Measurements from ENCODE around the gene TRIM72. TPM values are rescaled to one million over a fixed set of nuclear protein-coding genes. Genes with fewer than 3 reads are reported as not detected.
A peak's percentile ranks its signal among the peaks of the same experiment; 100 is the strongest.

TRIM72 gene
- total and polyA plus RNA-seq, 7 experiments from 2014 or later, result 0.24 TPM; not detected in 6

- peaks cover 14 to 42% (median 33%) of the 10 kb centered on the region in 5 donors for H3K36me3 Mint-ChIP-seq
- H3K4me1 ChIP-seq (ENCODE audit: control insufficient read depth in 2 of 2, insufficient read depth in 2 of 2, low read length in 2 of 2), result peaks cover 56% of the 10 kb centered on the region in 2 donors
Measured at GRCh38 chr16:31179747-31180459, 34.0 kb upstream of the TRIM72 start, which contains the start of gene FUS. TSS of gene FUS (plus strand) at chr16:31180139. CDS start at chr16:31180215, 76 bp downstream.

GRCh38 chr16:31181102-31181830, 32.7 kb upstream of the TRIM72 start:
- Mint-ChIP-seq H3K36me3 (peaks cover 21 to 54% (median 47%) of the 10 kb centered on the region in 5 donors), H3K9me3 (peaks cover 0 to 17% (median 0%) of the 10 kb centered on the region in 11 donors), H3K27me3 (peaks cover 0 to 3% (median 0%) of the 10 kb centered on the region in 5 donors), H3K27ac (peak overlapping the region; percentile 96 to 100 (median 99)), H3K4me1 (peaks cover 61 to 84% (median 70%) of the 10 kb centered on the region in 7 donors), H3K4me3 (peak overlapping the region; percentile 92 to 99 (median 96))
- H3K27me3 ChIP-seq (ENCODE audit: control insufficient read depth in 2 of 2, insufficient read depth in 2 of 2, low read length in 2 of 2), result no peaks in the 10 kb centered on the region
- peaks cover 65 to 67% of the 10 kb centered on the region in 2 donors for H3K4me1 ChIP-seq (ENCODE audit: control insufficient read depth in 2 of 2, insufficient read depth in 2 of 2, low read length in 2 of 2)
- peak overlapping the region; percentile 90 for H3K27ac ChIP-seq (ENCODE audit: low read depth, low read length)
- H3K4me3 ChIP-seq (ENCODE audit: low read length), result peak overlapping the region; percentile 76
- no peaks in the 10 kb centered on the region for H3K9me3 ChIP-seq (ENCODE audit: control insufficient read depth in 2 of 3, low read length in 3 of 3)
- H3K36me3 ChIP-seq (ENCODE audit: control insufficient read depth in 2 of 3, insufficient read depth in 3 of 3, low read length in 3 of 3), result peaks cover 23 to 54% (median 29%) of the 10 kb centered on the region in 3 experiments
- intact Hi-C loops (cut with micrococcal nuclease), result loop anchor here (2.0 to 10.0 kb wide), 5 partner anchors 86 to 688 kb away; partner anchors contain the start of genes FBRS (in 1 of the 2), SRCAP (in 1 of the 2) and VKORC1 (in 1 of the 2)
- ChIA-PET CTCF (interaction anchor here (0.8 to 4.3 kb wide), 2 partner anchors 38 to 107 kb away, joined by 3 to 27 read pairs; partner anchors contain the start of genes ZNF646 and ZNF668), POLR2A (interaction anchor here (0.6 to 6.3 kb wide), 23 partner anchors 8 to 688 kb away, joined by 3 to 183 read pairs (median 6); partner anchors contain the start of genes BCKDK, FBXL19, KAT8 and PRR14)
- DNase-seq, result peak in 1 of 9 donors; percentile 54
- no peak for ATAC-seq

More at GRCh38 chr16:31179747-31180459, 34.0 kb upstream of the TRIM72 start, which contains the start of gene FUS:
- H3K36me3 ChIP-seq (ENCODE audit: control insufficient read depth in 2 of 3, insufficient read depth in 3 of 3, low read length in 3 of 3), result peaks cover 10 to 40% (median 15%) of the 10 kb centered on the region in 3 experiments
- DNase-seq (peak; percentile 88 to 97 (median 95)), ATAC-seq (peak; percentile 87)
- H3K27me3 ChIP-seq (ENCODE audit: control insufficient read depth in 2 of 2, insufficient read depth in 2 of 2, low read length in 2 of 2), result no peaks in the 10 kb centered on the region
- H3K4me3 Mint-ChIP-seq, result peak within 1 kb of the TSS; percentile 92 to 99 (median 96)
- CTCF ChIA-PET, result interaction anchor here (0.8 to 4.3 kb wide), 3 partner anchors 18 to 106 kb away, joined by 3 to 27 read pairs (median 3); partner anchors contain the start of genes ZNF646 and ZNF668
- peak within 1 kb of the TSS; percentile 96 to 100 (median 99) for H3K27ac Mint-ChIP-seq
- peak within 1 kb of the TSS; percentile 90 for H3K27ac ChIP-seq (ENCODE audit: low read depth, low read length)
- intact Hi-C loops (cut with micrococcal nuclease), result loop anchor here (1.0 to 10.0 kb wide), 15 partner anchors 21 to 689 kb away; partner anchors contain the start of genes ARMC5 (in 2 of the 2), KAT8 (in 2 of the 2), STX4 (in 2 of the 2) and ZNF646 (in 2 of the 2)
- peak within 1 kb of the TSS; percentile 76 for H3K4me3 ChIP-seq (ENCODE audit: low read length)
- POLR2A ChIA-PET, result interaction anchor here (0.5 to 6.3 kb wide), 46 partner anchors 9 to 1112 kb away, joined by 3 to 183 read pairs (median 6); partner anchors contain the start of genes ARMC5, BCKDK, FBRS and KAT8
- H3K9me3 ChIP-seq (ENCODE audit: control insufficient read depth in 2 of 3, low read length in 3 of 3), result no peaks in the 10 kb centered on the region
- peaks cover 0 to 3% (median 0%) of the 10 kb centered on the region in 5 donors for H3K27me3 Mint-ChIP-seq
- peaks cover 49 to 72% (median 56%) of the 10 kb centered on the region in 7 donors for H3K4me1 Mint-ChIP-seq
- H3K9me3 Mint-ChIP-seq, result peaks cover 0 to 17% (median 0%) of the 10 kb centered on the region in 11 donors

DNA sequence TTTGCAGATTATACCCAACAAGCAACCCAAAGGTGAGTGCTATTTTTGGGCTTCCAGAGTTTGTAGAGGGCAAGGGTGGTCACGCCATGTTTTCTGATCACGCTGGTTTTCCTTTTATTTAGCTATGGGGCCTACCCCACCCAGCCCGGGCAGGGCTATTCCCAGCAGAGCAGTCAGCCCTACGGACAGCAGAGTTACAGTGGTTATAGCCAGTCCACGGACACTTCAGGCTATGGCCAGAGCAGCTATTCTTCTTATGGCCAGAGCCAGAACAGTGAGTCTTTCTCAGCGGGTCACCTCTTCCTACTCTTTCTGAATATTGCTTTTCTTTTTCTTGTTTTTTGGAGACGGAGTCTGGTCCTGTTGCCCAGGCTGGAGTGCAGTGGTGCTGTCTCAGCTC, 31.5 kb upstream of the TRIM72 start:
- POLR2A ChIA-PET, result interaction anchor here (0.7 to 4.8 kb wide), 9 partner anchors 13 to 276 kb away, joined by 3 to 35 read pairs (median 4); partner anchors contain the start of genes KAT8 and PYCARD
- DNase-seq, result no peak

DNA sequence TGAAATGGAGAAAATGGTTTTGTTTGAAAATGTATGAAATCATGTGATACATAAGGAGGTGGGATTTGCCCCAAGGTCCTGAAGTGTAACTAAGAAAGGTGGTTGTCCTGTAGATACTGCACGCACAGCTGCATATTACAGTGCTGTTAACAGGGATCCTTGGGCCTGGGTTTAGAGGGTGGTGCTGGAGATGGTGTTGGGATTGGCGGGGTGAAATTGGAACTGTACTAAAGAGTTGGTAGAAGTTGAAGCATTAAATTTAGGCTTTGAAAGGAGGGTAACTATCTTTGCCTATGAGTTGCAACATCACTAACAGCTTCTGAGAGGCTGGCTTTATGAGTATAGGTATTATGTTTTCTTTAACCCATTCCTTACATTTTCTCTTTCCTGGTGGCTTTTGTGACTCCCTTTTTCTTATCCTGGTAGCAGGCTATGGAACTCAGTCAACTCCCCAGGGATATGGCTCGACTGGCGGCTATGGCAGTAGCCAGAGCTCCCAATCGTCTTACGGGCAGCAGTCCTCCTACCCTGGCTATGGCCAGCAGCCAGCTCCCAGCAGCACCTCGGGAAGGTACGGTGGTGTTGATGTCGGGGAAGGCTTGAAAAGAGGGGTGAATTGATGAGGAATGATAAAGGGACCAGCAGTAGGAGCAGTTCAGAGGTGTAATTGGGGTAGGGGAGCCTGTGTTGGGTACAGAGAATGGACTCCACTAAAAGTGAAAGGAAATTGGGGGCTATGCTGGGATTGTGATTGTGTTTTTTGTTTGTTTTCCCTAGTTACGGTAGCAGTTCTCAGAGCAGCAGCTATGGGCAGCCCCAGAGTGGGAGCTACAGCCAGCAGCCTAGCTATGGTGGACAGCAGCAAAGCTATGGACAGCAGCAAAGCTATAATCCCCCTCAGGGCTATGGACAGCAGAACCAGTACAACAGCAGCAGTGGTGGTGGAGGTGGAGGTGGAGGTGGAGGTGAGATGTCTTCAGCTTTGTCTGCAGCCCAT, 30.2 kb upstream of the TRIM72 start:
- Mint-ChIP-seq H3K27me3 (peaks cover 0 to 3% (median 0%) of the 10 kb centered on the region in 5 donors), H3K4me3 (peak overlapping the region; percentile 92 to 99 (median 96)), H3K9me3 (peaks cover 0 to 19% (median 0%) of the 10 kb centered on the region in 11 donors), H3K36me3 (peaks cover 29 to 73% (median 67%) of the 10 kb centered on the region in 5 donors), H3K27ac (peak overlapping the region; percentile 2 to 98 (median 79)), H3K4me1 (peaks cover 68 to 85% (median 80%) of the 10 kb centered on the region in 7 donors)
- H3K27me3 ChIP-seq (ENCODE audit: control insufficient read depth in 2 of 2, insufficient read depth in 2 of 2, low read length in 2 of 2), result no peaks in the 10 kb centered on the region
- POLR2A ChIA-PET, result interaction anchor here (0.6 to 4.8 kb wide), 7 partner anchors 12 to 525 kb away, joined by 3 to 35 read pairs (median 6); partner anchors contain the start of genes BCKDK, KAT8 and PYCARD
- peak overlapping the region; percentile 30 for H3K27ac ChIP-seq (ENCODE audit: low read depth, low read length)
- ATAC-seq (no peak), DNase-seq (no peak)
- H3K4me1 ChIP-seq (ENCODE audit: control insufficient read depth in 2 of 2, insufficient read depth in 2 of 2, low read length in 2 of 2), result peaks cover 56 to 66% of the 10 kb centered on the region in 2 donors
- peaks cover 47 to 78% (median 53%) of the 10 kb centered on the region in 3 experiments for H3K36me3 ChIP-seq (ENCODE audit: control insufficient read depth in 2 of 3, insufficient read depth in 3 of 3, low read length in 3 of 3)
- no peaks in the 10 kb centered on the region for H3K9me3 ChIP-seq (ENCODE audit: control insufficient read depth in 2 of 3, low read length in 3 of 3)
- H3K4me3 ChIP-seq (ENCODE audit: low read length), result peak overlapping the region; percentile 76
- intact Hi-C loops (cut with micrococcal nuclease), result loop anchor here (1.0 to 10.0 kb wide), 2 partner anchors 8 to 531 kb away; a partner anchor contains a TSS
- CTCF ChIA-PET, result no interaction called here

More for the DNA sequence above, 31.5 kb upstream of the TRIM72 start:
- CTCF ChIA-PET, result interaction anchor here (0.7 kb wide), 1 partner anchor 39 kb away, joined by 3 read pairs; no protein-coding TSS in a partner anchor
- Histone ChIP-seq H3K4me3 (ENCODE audit: low read length) (peak overlapping the region; percentile 76), H3K4me1 (ENCODE audit: control insufficient read depth in 2 of 2, insufficient read depth in 2 of 2, low read length in 2 of 2) (peaks cover 65% of the 10 kb centered on the region in 2 donors), H3K27ac (ENCODE audit: low read depth, low read length) (peak overlapping the region; percentile 30), H3K36me3 (ENCODE audit: control insufficient read depth in 2 of 3, insufficient read depth in 3 of 3, low read length in 3 of 3) (peaks cover 33 to 65% (median 40%) of the 10 kb centered on the region in 3 experiments), H3K9me3 (ENCODE audit: control insufficient read depth in 2 of 3, low read length in 3 of 3) (no peaks in the 10 kb centered on the region), H3K27me3 (ENCODE audit: control insufficient read depth in 2 of 2, insufficient read depth in 2 of 2, low read length in 2 of 2) (no peaks in the 10 kb centered on the region)
- peaks cover 29 to 62% (median 57%) of the 10 kb centered on the region in 5 donors for H3K36me3 Mint-ChIP-seq
- intact Hi-C loops (cut with micrococcal nuclease), result loop anchor here in 1 of 2 donors (10.0 kb wide), 1 partner anchor 532 kb away; a partner anchor contains a TSS
- H3K4me3 Mint-ChIP-seq, result peak overlapping the region; percentile 92 to 99 (median 96)
- peaks cover 0 to 3% (median 0%) of the 10 kb centered on the region in 5 donors for H3K27me3 Mint-ChIP-seq
- ATAC-seq, result no peak
- H3K4me1 Mint-ChIP-seq, result peaks cover 67 to 84% (median 73%) of the 10 kb centered on the region in 7 donors
- peak overlapping the region; percentile 68 to 100 (median 96) for H3K27ac Mint-ChIP-seq
- H3K9me3 Mint-ChIP-seq, result peaks cover 0 to 19% (median 0%) of the 10 kb centered on the region in 11 donors

DNA sequence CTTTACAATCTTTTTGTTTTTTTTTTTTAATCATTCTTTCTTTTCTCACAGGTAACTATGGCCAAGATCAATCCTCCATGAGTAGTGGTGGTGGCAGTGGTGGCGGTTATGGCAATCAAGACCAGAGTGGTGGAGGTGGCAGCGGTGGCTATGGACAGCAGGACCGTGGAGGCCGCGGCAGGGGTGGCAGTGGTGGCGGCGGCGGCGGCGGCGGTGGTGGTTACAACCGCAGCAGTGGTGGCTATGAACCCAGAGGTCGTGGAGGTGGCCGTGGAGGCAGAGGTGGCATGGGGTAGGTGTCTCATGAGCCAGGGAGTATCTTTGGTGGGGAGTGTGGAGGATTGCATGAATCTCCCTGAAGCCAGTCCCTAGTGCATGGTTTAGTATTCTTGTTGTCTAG, 29.0 kb upstream of the TRIM72 start:
- peak overlapping the region in 7 of 9 donors; percentile 60 to 86 (median 70) for H3K27ac Mint-ChIP-seq
- H3K4me3 Mint-ChIP-seq, result peak overlapping the region; percentile 26 to 92 (median 70)
- ATAC-seq, result no peak
- peaks cover 0 to 2% (median 0%) of the 10 kb centered on the region in 5 donors for H3K27me3 Mint-ChIP-seq
- peaks cover 52 to 68% of the 10 kb centered on the region in 2 donors for H3K4me1 ChIP-seq (ENCODE audit: control insufficient read depth in 2 of 2, insufficient read depth in 2 of 2, low read length in 2 of 2)
- ChIA-PET CTCF (no interaction called here), POLR2A (interaction anchor here (0.9 to 4.8 kb wide), 4 partner anchors 11 to 438 kb away, joined by 4 to 35 read pairs (median 14); partner anchors contain the start of gene PYCARD)
- H3K36me3 ChIP-seq (ENCODE audit: control insufficient read depth in 2 of 3, insufficient read depth in 3 of 3, low read length in 3 of 3), result peaks cover 58 to 85% (median 65%) of the 10 kb centered on the region in 3 experiments
- intact Hi-C loops (cut with micrococcal nuclease), result loop anchor here in 1 of 2 donors (10.0 kb wide), 1 partner anchor 530 kb away; a partner anchor contains a TSS
- peaks cover 0 to 20% (median 0%) of the 10 kb centered on the region in 11 donors for H3K9me3 Mint-ChIP-seq
- peaks cover 76 to 91% (median 86%) of the 10 kb centered on the region in 7 donors for H3K4me1 Mint-ChIP-seq
- H3K9me3 ChIP-seq (ENCODE audit: control insufficient read depth in 2 of 3, low read length in 3 of 3), result no peaks in the 10 kb centered on the region
- no peaks in the 10 kb centered on the region for H3K27me3 ChIP-seq (ENCODE audit: control insufficient read depth in 2 of 2, insufficient read depth in 2 of 2, low read length in 2 of 2)
- no peak overlapping the region for H3K27ac ChIP-seq (ENCODE audit: low read depth, low read length)
- no peak for DNase-seq
- H3K36me3 Mint-ChIP-seq, result peaks cover 36 to 81% (median 75%) of the 10 kb centered on the region in 5 donors
- no peak overlapping the region for H3K4me3 ChIP-seq (ENCODE audit: low read length)

All from naive thymus-derived CD4-positive, alpha-beta T cell (primary cell).